ENCODE measurements around the gene ACOT4. TPM values are rescaled to one million over a fixed set of nuclear protein-coding genes. Genes with fewer than 3 reads are reported as not detected.
"Not testable (repeated sequence)": the region's sequence is repeated elsewhere in the genome, so short reads cannot be mapped to it uniquely, and the experiment has no call there.

Gene ACOT4
- total RNA-seq (1 to 10 TPM in 1 of 2 donors, under 1 TPM in 1; 0.39 to 1.3 TPM), polyA plus RNA-seq (1 to 10 TPM in 1 of 2 donors, under 1 TPM in 1; 0.15 to 1.6 TPM)
- long read RNA-seq, donor 1, partial matches to known transcripts = 0 of 1 reads
- long read RNA-seq, donor 1, other reads (novel, unspliced or antisense) = 0 of 1 reads
- long read RNA-seq, donor 2 = 0 reads

GRCh38 chr14:73591690-73592449 is at the start of gene ACOT4:
ACOT4 (plus strand) TSS chr14:73591873; CDS start chr14:73591960, 87 bp downstream.
- Histone ChIP-seq H3K36me3 (ENCODE audit: control insufficient read depth in 1 of 2, insufficient read depth in 2 of 2, low read length in 1 of 2) (no peaks in the 10 kb centered on the region), H3K4me1 (ENCODE audit: control insufficient read depth in 1 of 2, insufficient read depth in 2 of 2, low read length in 2 of 2) (no peaks in the 10 kb centered on the region), H3K9me3 (ENCODE audit: control insufficient read depth, low read length) (no peaks in the 10 kb centered on the region), H3K4me3 (ENCODE audit: low read length in 2 of 2) (peak within 1 kb of the TSS in 1 of 2 donors; percentile 38), H3K27ac (ENCODE audit: low read depth in 1 of 2, low read length in 2 of 2) (no peak within 1 kb of the TSS), H3K27me3 (ENCODE audit: control insufficient read depth in 1 of 2, insufficient read depth in 2 of 2, low read length in 1 of 2) (no peaks in the 10 kb centered on the region)
- intact Hi-C loops (cut with DNase I) = no loop called here
- 3% methylated on average over 85 to 89 of the region's 89 CpGs for WGBS, 2 donors
- peak; percentile 54 to 75 for DNase-seq
- peak; percentile 84 for ATAC-seq (ENCODE audit: low FRiP score)

- H3K36me3 ChIP-seq (ENCODE audit: control insufficient read depth in 1 of 2, insufficient read depth in 2 of 2, low read length in 1 of 2); DNase-seq; H3K27me3 ChIP-seq (ENCODE audit: control insufficient read depth in 1 of 2, insufficient read depth in 2 of 2, low read length in 1 of 2); ATAC-seq (ENCODE audit: low FRiP score); H3K4me3 ChIP-seq (ENCODE audit: low read length in 2 of 2); intact Hi-C loops (cut with DNase I); H3K4me1 ChIP-seq (ENCODE audit: control insufficient read depth in 1 of 2, insufficient read depth in 2 of 2, low read length in 2 of 2); H3K27ac ChIP-seq (ENCODE audit: low read depth in 1 of 2, low read length in 2 of 2); H3K9me3 ChIP-seq (ENCODE audit: control insufficient read depth, low read length): not testable (repeated sequence)
- WGBS, 2 donors = 74 to 92% methylated on average over 2 to 7 of the region's 7 CpGs
These were observed 48.7 kb upstream of the ACOT4 start for GRCh38 chr14:73542961-73543360.

- H3K9me3 ChIP-seq (ENCODE audit: control insufficient read depth, low read length); H3K4me1 ChIP-seq (ENCODE audit: control insufficient read depth in 1 of 2, insufficient read depth in 2 of 2, low read length in 2 of 2); H3K27ac ChIP-seq (ENCODE audit: low read depth in 1 of 2, low read length in 2 of 2); ATAC-seq (ENCODE audit: low FRiP score); H3K27me3 ChIP-seq (ENCODE audit: control insufficient read depth in 1 of 2, insufficient read depth in 2 of 2, low read length in 1 of 2); intact Hi-C loops (cut with DNase I); H3K36me3 ChIP-seq (ENCODE audit: control insufficient read depth in 1 of 2, insufficient read depth in 2 of 2, low read length in 1 of 2); H3K4me3 ChIP-seq (ENCODE audit: low read length in 2 of 2); DNase-seq: not testable (repeated sequence)
- WGBS, 2 donors = 100% methylated on average over 1 of the region's 1 CpG; no CpG with 5 or more reads in 1 of the 2 donors
These were observed 46.3 kb upstream of the ACOT4 start for GRCh38 chr14:73545353-73545752.

GRCh38 chr14:73549097-73549496 is 42.6 kb upstream of the ACOT4 start:
- H3K36me3 ChIP-seq (ENCODE audit: control insufficient read depth in 1 of 2, insufficient read depth in 2 of 2, low read length in 1 of 2); H3K27ac ChIP-seq (ENCODE audit: low read depth in 1 of 2, low read length in 2 of 2); H3K27me3 ChIP-seq (ENCODE audit: control insufficient read depth in 1 of 2, insufficient read depth in 2 of 2, low read length in 1 of 2); DNase-seq; H3K9me3 ChIP-seq (ENCODE audit: control insufficient read depth, low read length); H3K4me1 ChIP-seq (ENCODE audit: control insufficient read depth in 1 of 2, insufficient read depth in 2 of 2, low read length in 2 of 2); H3K4me3 ChIP-seq (ENCODE audit: low read length in 2 of 2); intact Hi-C loops (cut with DNase I); ATAC-seq (ENCODE audit: low FRiP score): not testable (repeated sequence)
- WGBS, 2 donors = 89 to 95% methylated on average over 3 of the region's 3 CpGs

- DNase-seq; H3K4me1 ChIP-seq (ENCODE audit: control insufficient read depth in 1 of 2, insufficient read depth in 2 of 2, low read length in 2 of 2); ATAC-seq (ENCODE audit: low FRiP score); H3K36me3 ChIP-seq (ENCODE audit: control insufficient read depth in 1 of 2, insufficient read depth in 2 of 2, low read length in 1 of 2); H3K27ac ChIP-seq (ENCODE audit: low read depth in 1 of 2, low read length in 2 of 2); H3K27me3 ChIP-seq (ENCODE audit: control insufficient read depth in 1 of 2, insufficient read depth in 2 of 2, low read length in 1 of 2); H3K4me3 ChIP-seq (ENCODE audit: low read length in 2 of 2); H3K9me3 ChIP-seq (ENCODE audit: control insufficient read depth, low read length); intact Hi-C loops (cut with DNase I): not testable (repeated sequence)
- WGBS, 2 donors = 97% methylated on average over 3 to 5 of the region's 6 CpGs
These were observed 41.7 kb upstream of the ACOT4 start for GRCh38 chr14:73549889-73550524.

- ATAC-seq (ENCODE audit: low FRiP score) = no peak
- 97 to 99% methylated on average over 4 of the region's 4 CpGs for WGBS, 2 donors
- Histone ChIP-seq H3K27me3 (ENCODE audit: control insufficient read depth in 1 of 2, insufficient read depth in 2 of 2, low read length in 1 of 2) (no peaks in the 10 kb centered on the region), H3K9me3 (ENCODE audit: control insufficient read depth, low read length) (no peaks in the 10 kb centered on the region), H3K4me1 (ENCODE audit: control insufficient read depth in 1 of 2, insufficient read depth in 2 of 2, low read length in 2 of 2) (no peaks in the 10 kb centered on the region), H3K36me3 (ENCODE audit: control insufficient read depth in 1 of 2, insufficient read depth in 2 of 2, low read length in 1 of 2) (no peaks in the 10 kb centered on the region), H3K27ac (ENCODE audit: low read depth in 1 of 2, low read length in 2 of 2) (no peak overlapping the region), H3K4me3 (ENCODE audit: low read length in 2 of 2) (no peak overlapping the region)
- DNase-seq = no peak
- intact Hi-C loops (cut with DNase I) = no loop called here
These were observed 37.8 kb upstream of the ACOT4 start for GRCh38 chr14:73553845-73554244.

- H3K27ac ChIP-seq (ENCODE audit: low read depth in 1 of 2, low read length in 2 of 2); ATAC-seq (ENCODE audit: low FRiP score); H3K9me3 ChIP-seq (ENCODE audit: control insufficient read depth, low read length); intact Hi-C loops (cut with DNase I); H3K36me3 ChIP-seq (ENCODE audit: control insufficient read depth in 1 of 2, insufficient read depth in 2 of 2, low read length in 1 of 2); DNase-seq; H3K4me3 ChIP-seq (ENCODE audit: low read length in 2 of 2); H3K27me3 ChIP-seq (ENCODE audit: control insufficient read depth in 1 of 2, insufficient read depth in 2 of 2, low read length in 1 of 2); H3K4me1 ChIP-seq (ENCODE audit: control insufficient read depth in 1 of 2, insufficient read depth in 2 of 2, low read length in 2 of 2): not testable (repeated sequence)
- WGBS, 2 donors = 55 to 61% methylated on average over 2 of the region's 2 CpGs
These were observed 34.5 kb upstream of the ACOT4 start for GRCh38 chr14:73557201-73557600.

GRCh38 chr14:73558238-73558637 is 33.4 kb upstream of the ACOT4 start:
- H3K9me3 ChIP-seq (ENCODE audit: control insufficient read depth, low read length); H3K4me1 ChIP-seq (ENCODE audit: control insufficient read depth in 1 of 2, insufficient read depth in 2 of 2, low read length in 2 of 2); DNase-seq; H3K4me3 ChIP-seq (ENCODE audit: low read length in 2 of 2); H3K27me3 ChIP-seq (ENCODE audit: control insufficient read depth in 1 of 2, insufficient read depth in 2 of 2, low read length in 1 of 2); H3K36me3 ChIP-seq (ENCODE audit: control insufficient read depth in 1 of 2, insufficient read depth in 2 of 2, low read length in 1 of 2); ATAC-seq (ENCODE audit: low FRiP score); H3K27ac ChIP-seq (ENCODE audit: low read depth in 1 of 2, low read length in 2 of 2); intact Hi-C loops (cut with DNase I): not testable (repeated sequence)
- WGBS, 2 donors = 67 to 90% methylated on average over 1 to 2 of the region's 2 CpGs

Measured in aorta (tissue), 5 donors.